Medulla oblongata (tissue), 1 donor: Measurements from ENCODE around the gene CDC25B.
"Not testable (repeated sequence)": the region's sequence is repeated elsewhere in the genome, so short reads cannot be mapped to it uniquely, and the experiment has no call there.

ENCODE experiments used
- DNase-seq: peaks from one replicate; pipeline ENCODE4 v3.0.0-alpha.2; 2015; ENCODE audit errors: extremely low spot score

The CDC25B gene

DNA sequence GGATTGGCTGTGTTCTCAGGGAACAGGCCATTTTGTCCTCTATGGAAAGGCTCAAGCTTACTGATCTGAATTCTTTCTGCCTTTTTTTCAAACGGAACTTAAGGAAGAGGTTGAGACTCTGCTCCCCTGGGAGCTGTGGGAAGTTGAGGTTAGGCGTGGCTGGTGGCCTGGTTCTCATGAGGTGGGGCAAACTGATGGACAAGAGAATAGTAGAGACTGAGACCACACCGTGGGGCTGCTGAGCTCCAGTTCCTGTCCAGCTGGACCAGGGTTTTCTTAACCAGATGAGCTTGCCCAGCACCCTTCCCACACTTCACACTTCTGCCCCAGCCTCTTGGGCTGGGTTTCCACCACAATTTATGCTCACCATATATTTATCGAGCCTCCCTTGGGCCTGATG lies 30.3 kb downstream of the CDC25B start:
- no peak for DNase-seq

DNA sequence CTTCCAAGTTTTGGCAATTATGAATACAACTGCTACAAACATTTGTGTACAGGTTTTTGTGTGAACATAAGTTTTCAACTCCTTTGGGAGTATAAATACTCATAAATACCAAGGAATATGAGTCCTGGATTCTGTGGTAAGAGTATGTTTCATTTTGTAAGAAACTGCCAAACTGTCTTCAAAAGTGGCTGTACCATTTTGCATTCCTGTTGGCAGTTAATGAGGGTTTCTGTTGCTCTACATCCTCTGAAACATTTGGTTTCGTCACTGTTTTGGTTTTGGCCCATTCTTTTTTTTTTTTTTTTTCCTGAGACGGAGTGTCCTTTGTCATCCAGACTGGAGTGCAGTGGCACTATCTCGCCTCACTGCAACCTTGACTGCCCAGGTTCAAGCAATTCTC lies 32.7 kb downstream of the CDC25B start:
- no peak for DNase-seq

GRCh38 chr20:3829891-3830290 lies 33.8 kb downstream of the CDC25B start:
- not testable (repeated sequence) for DNase-seq

- no peak for DNase-seq
Observed at GRCh38 chr20:3836132-3836531, 40.0 kb downstream of the CDC25B start.

GRCh38 chr20:3839328-3839727 lies 43.2 kb downstream of the CDC25B start:
- DNase-seq, result no peak

GRCh38 chr20:3840201-3840600 lies 44.1 kb downstream of the CDC25B start:
- DNase-seq, result not testable (repeated sequence)

- no peak for DNase-seq
Observed at GRCh38 chr20:3842348-3842930, 46.3 kb downstream of the CDC25B start.

DNA sequence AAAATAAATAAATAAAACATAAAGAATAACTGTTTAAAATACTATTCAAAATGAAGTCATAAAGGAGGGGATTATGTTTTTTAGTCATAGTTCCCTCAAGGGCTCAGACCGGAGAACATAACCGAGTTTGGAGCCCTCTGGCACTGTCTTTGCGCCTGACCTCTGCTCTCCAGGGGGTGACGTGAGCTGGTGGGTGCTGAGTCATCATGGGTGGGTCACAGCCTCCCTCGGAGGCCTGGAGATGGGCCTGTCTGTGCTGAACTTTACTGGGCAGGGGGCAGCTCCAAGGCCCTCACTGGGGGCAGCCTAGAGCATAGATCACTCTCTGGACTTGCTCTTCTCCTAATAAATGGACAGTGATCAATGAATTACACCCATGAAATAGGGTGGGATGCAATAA lies 47.4 kb downstream of the CDC25B start:
- DNase-seq, result no peak

- DNase-seq, result not testable (repeated sequence)
Observed at GRCh38 chr20:3843990-3844619, 48.0 kb downstream of the CDC25B start.

GRCh38 chr20:3846378-3846739 lies 50.2 kb downstream of the CDC25B start:
- no peak for DNase-seq

GRCh38 chr20:3846740-3847428 lies 50.8 kb downstream of the CDC25B start, which contains the start of gene MAVS:
MAVS (plus strand) TSS chr20:3846834; CDS start chr20:3854625, 7,791 bp downstream.
- DNase-seq, result peak; percentile 91

DNA sequence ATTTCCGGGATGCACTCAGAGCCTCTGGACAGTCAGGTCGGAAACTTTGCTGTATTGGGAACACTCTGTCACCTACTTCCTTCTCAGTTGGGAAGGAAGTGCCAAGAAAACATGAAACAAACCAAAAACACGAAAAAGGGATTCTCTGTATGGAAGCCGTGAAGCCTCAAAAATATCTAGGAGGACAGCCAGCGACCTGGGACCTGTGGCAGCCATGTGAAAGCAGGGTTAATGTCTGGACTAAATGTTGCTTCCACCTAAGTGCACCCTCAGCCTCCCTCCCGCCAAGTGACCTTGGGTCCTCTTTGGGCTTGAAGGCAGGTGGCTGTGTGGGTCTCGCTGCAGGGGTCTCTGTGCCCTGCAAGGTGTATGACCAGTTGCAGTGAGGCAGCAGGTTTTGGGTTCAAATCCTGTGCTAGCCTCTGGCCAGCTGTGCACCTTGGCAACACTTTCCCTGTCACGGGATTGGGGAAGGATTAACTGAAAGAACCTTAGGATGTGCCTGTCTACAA lies 51.4 kb downstream of the CDC25B start:
- DNase-seq, result peak; percentile 12

GRCh38 chr20:3848565-3848964 lies 52.5 kb downstream of the CDC25B start:
- no peak for DNase-seq

DNA sequence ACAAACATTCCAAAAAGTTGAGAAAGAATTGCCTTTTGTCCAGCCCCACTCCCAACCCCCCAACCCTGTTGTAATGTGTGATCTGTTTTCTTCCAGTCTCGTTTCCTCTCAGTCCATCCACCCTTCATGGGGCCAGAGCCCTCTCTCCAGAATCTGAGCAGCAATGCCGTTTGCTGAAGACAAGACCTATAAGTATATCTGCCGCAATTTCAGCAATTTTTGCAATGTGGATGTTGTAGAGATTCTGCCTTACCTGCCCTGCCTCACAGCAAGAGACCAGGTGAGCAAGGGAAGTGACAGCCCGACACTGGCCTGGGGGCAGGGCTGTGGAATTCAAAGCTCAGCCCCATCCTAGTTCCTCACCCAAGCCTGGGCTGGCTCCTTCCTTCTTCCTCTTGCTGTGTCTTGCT lies 58.4 kb downstream of the CDC25B start:
- no peak for DNase-seq
